ENCODE results near the gene ENC1.

Gene ENC1

DNA sequence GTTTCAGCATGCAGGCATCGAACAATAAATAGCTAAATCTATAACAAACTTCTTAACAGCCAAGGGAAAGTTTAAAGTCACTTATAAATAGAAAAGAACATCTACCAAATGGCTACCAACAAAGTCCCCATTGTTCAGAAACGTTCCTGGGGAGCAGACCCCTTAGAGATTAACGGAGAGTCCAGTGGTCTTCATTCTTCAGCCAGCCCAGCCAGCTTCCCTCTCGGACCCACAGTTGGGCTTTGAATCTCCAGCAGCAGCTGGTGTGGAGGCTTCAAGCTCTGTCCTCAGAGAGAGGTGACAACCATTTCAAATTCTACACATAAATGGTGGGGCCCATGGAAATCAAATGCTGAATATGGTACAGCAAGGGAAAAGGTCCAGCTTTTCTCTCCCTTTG lies 11.2 kb downstream of the ENC1 start:
- TF ChIP-seq, protein P1, sequence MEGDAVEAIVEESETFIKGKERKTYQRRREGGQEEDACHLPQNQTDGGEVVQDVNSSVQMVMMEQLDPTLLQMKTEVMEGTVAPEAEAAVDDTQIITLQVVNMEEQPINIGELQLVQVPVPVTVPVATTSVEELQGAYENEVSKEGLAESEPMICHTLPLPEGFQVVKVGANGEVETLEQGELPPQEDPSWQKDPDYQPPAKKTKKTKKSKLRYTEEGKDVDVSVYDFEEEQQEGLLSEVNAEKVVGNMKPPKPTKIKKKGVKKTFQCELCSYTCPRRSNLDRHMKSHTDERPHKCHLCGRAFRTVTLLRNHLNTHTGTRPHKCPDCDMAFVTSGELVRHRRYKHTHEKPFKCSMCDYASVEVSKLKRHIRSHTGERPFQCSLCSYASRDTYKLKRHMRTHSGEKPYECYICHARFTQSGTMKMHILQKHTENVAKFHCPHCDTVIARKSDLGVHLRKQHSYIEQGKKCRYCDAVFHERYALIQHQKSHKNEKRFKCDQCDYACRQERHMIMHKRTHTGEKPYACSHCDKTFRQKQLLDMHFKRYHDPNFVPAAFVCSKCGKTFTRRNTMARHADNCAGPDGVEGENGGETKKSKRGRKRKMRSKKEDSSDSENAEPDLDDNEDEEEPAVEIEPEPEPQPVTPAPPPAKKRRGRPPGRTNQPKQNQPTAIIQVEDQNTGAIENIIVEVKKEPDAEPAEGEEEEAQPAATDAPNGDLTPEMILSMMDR (IDR thresholded peaks at IDR 0.05; ENCODE audit: low read depth, low read length): no peak
- H3K4me3 ChIP-seq (ENCODE audit: low read depth, low read length): no peak overlapping the region

DNA sequence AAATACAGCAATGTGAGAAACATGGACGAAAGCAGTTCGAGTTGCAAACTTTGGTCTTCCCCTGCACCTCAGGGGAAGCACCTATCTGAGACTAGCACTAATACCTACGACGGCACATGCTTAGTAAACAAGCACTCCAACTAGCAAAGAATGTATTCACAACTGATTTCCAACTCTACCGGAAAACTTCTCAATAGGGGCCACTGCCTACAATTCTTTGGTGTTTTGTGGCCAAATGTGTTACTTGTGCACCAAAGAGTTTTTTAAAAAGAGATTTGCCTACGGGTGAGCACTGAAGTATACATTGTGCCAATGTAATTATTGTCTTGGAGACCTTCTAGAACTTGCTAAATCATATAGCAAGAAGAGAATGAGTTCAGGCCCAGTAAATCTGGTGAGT lies 12.2 kb downstream of the ENC1 start:
- TF ChIP-seq, protein P1 (IDR thresholded peaks at IDR 0.05; ENCODE audit: low read depth, low read length): no peak
- no peak overlapping the region for H3K4me3 ChIP-seq (ENCODE audit: low read depth, low read length)

DNA sequence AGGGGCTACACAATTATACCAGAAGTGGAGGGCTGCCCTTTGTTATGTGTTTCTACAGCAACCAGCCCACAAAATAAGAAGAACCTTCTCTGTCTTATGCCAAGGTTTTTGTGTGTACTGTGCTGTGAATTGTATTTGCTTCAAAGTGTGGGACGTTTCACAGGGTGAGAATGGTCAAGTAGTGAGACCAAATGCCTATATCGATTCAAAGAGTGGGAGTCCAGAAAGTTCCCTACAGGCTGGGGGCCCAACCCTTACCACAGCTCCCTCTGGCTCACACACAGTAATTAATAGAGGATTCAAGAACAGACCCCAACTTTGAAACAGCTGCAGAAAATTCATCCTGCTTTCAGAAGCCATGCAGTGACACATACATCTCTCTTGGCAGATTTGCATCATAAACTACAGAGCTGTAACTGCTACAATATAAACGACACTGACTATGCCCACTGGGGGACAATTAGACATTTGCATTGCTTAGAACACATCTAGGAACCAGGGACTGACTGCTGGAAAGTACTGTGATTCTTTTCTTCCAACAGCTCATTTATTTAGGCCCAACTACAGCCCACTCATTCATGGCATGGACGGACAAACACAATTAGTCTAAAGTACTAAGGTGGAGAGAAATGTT lies 12.8 kb downstream of the ENC1 start:
- TF ChIP-seq, protein P1 (IDR thresholded peaks at IDR 0.05; ENCODE audit: low read depth, low read length): no peak

GRCh38 chr5:74626386-74627222 lies 13.9 kb downstream of the ENC1 start:
- TF ChIP-seq, protein P1 (IDR thresholded peaks at IDR 0.05; ENCODE audit: low read depth, low read length): no peak

More for the DNA sequence above, 12.8 kb downstream of the ENC1 start:
- H3K4me3 ChIP-seq (ENCODE audit: low read depth, low read length): no peak overlapping the region

GRCh38 chr5:74625742-74626241 lies 14.7 kb downstream of the ENC1 start:
- H3K4me3 ChIP-seq (ENCODE audit: low read depth, low read length): no peak overlapping the region
- TF ChIP-seq, protein P1 (IDR thresholded peaks at IDR 0.05; ENCODE audit: low read depth, low read length): no peak

More at GRCh38 chr5:74626386-74627222, 13.9 kb downstream of the ENC1 start:
- no peak overlapping the region for H3K4me3 ChIP-seq (ENCODE audit: low read depth, low read length)

DNA sequence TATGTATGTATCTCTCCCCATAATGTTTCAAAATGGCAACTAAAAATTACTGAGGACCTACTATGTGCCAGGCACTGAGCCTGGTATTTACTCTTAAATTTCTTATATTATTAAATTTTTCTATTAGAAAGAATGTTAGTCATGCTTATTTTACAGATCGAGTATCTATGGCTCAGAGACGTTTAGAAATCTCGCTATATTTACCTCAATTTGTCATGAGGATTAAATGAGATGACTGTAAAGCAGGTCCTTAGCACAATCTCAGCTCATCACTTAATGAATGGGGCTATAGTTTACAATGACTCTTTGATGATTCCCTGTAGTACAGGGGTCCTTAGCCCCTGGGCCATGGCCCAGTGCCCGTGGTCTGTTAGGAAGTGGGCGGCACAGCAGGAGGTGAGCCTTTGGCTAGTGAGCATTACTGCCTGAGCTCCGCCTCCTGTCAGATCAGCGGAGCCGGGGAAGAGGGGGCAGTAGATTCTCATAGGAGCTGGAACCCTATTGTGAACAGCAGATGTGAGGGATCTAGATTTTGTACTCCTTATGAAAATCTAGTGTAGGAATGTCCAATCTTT lies 15.5 kb downstream of the ENC1 start:
- no peak overlapping the region for H3K4me3 ChIP-seq (ENCODE audit: low read depth, low read length)
- TF ChIP-seq, protein P1 (IDR thresholded peaks at IDR 0.05; ENCODE audit: low read depth, low read length): no peak

Data from WI38 (cell line).